Activated T-cell treated with anti-CD3 and anti-CD28 coated beads for 1 hour (primary cell): ENCODE measurements around the gene NOM1.

Experiments
- DNase-seq: peaks from one replicate; pipeline ENCODE4 v3.0.0-alpha.2; 2020; ENCODE audit warnings: low read depth

The NOM1 gene

DNA sequence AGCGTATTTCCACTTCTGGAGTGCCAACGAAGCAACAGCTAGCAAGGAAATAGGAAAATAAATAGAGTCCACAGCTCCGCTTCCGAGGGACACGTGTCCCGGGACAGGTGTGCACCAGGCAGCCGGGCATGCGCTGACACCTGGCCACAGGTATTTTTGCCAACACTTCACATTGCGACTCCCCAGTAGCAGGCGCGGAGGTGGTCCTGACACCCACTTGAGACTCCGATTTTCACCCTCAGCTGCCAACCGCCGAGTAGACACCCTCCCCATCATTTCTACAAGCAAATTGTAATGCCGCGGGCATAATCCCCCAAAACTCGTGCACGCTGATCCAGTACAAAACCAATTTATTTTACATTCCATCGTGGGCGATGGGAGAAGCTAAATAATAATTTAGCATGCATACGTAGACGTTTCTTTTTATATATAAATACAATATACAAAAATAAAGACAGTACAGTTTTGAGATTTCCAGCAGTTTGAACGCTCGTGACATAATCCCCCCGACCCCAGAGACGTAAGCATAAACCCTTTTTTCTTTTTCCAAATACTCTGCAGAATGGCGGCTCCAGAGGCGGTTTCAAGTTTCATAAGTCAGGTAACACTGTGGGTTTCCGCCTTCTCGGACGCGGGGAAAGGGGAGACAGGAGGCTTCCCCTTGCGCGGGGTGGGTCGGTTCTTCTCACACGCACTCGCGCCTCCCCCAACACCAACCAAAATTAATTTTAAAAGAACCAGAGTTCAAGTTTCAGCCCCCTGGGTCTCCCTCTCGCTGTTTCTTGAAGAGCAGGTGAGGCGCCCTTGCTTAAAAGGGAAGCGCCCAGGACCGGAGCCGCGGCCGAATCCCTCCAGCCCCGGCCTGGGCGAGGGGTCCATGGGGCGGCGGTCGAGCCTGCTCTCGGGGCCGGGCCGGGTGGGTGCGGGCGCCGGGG is 55.3 kb downstream of the NOM1 start:
- DNase-seq: no peak

DNA sequence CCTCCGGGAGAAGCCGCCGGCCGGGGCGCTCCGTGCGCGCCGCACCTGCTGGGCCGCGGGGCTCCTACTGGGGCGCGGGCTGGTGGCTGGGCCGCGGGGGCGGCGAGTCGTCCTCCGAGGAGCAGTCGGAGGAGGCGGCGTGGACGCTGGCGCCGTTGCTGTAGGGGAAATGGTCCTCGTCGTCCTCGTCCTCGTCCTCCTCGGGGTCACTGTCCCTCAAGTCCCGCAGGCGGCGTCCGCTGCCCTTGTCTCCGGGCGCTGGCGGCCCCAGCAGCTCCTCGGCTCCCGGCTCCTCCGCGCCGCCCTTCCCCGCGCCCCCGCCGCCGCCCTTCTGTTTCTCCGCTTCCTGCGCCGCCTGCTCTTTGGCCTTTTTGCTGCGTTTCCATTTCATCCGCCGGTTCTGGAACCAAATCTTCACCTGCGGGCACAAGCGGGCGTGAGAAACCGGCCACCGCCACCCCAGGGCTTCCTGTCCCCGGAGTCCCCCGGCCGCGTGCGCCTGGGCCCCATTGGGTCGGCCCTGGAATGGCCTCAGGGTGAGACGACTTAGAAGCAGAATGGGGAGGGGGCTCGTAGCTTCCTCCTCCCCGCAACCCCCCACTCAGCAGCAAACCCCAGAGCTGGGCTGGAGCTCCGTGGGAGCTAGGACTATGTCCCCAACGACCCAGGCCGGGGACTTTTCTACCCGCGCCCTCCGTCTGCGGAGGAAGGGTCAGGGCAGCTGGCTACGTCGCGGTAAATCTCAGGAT is 56.1 kb downstream of the NOM1 start:
- DNase-seq: no peak

DNA sequence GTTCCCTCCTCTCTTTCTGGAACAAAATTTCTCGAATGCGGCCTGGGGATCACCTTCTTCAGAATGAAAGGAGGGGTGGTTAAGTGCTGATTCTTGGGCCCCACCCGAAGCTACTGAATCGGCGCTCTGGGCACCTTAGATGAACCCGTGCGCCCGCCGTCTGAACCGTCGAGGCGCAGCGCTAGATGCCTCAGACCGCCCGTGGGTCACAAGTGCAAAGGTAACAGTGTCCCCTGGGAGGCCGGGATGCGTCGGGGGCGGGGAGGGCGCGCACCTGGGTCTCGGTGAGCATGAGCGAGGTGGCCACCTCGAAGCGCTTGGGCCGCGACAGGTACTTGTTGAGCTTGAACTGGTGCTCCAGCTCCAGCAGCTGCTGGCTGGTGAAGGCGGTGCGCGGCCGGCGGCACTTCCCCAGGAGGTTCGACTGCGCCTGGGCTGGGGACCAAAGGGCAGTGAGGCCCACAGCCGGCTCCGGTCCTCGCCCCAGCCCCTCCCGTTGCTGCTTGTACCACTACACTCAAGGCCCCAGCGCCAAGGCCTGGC is 56.8 kb downstream of the NOM1 start:
- DNase-seq: no peak

DNA sequence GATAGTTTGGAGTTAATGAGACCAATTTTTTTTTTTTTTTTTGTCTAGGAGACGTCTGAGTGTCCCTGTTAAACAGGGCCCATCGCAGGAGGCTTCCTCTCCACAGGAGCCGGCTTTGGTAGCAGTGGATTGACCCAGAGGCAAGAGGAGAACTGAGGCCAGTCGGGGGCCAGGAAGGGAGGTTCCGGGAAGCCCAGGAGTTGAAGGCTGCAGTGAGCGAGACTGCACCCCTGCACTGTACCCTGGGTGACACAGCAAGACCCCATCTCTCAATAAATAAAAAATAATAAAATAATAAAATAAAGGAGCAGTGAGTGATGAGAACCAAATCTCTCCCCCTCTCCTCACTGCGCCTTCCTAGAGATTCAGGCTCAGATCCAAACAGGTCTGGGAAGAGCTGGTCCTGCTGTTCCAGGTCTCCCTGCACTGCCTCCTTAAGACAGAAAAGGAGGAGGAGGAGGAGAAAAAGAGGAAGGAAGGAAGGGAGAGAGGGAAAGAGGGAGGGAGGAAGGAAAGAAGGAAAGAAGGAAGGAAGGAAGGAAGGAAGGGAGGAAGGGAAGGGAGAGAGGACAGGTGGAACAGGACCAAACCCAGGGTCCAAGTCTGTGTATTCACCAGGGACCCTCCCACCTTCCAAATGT is 57.4 kb downstream of the NOM1 start:
- no peak for DNase-seq

DNA sequence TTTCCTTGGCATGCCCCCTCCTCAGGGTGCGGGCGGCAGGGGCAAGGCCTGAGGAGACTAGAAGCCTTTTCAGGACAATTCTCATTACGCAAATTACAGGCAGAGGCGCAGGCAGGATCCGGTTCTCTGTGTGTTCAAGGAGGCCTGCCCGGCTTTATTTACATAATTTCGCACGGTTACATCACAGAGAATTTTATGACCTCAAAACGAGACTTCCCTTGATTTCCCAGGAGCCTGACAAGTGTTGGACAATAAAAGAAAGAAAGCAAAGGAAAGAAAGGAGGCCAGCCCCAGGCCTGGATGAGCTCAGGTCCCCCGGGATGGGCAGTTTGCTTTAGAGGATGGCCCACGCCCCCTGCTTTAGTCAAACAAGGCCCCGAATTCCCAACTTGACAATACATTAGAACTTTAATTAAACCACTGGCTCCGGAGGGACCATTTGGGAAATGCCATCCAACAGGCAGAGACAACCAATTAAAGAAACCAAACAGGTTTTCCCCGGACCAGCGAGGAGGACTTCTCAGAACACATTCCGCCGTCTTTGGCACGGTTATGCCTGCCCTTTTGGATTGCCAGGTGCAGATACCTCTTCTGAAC is 58.1 kb downstream of the NOM1 start:
- no peak for DNase-seq

DNA sequence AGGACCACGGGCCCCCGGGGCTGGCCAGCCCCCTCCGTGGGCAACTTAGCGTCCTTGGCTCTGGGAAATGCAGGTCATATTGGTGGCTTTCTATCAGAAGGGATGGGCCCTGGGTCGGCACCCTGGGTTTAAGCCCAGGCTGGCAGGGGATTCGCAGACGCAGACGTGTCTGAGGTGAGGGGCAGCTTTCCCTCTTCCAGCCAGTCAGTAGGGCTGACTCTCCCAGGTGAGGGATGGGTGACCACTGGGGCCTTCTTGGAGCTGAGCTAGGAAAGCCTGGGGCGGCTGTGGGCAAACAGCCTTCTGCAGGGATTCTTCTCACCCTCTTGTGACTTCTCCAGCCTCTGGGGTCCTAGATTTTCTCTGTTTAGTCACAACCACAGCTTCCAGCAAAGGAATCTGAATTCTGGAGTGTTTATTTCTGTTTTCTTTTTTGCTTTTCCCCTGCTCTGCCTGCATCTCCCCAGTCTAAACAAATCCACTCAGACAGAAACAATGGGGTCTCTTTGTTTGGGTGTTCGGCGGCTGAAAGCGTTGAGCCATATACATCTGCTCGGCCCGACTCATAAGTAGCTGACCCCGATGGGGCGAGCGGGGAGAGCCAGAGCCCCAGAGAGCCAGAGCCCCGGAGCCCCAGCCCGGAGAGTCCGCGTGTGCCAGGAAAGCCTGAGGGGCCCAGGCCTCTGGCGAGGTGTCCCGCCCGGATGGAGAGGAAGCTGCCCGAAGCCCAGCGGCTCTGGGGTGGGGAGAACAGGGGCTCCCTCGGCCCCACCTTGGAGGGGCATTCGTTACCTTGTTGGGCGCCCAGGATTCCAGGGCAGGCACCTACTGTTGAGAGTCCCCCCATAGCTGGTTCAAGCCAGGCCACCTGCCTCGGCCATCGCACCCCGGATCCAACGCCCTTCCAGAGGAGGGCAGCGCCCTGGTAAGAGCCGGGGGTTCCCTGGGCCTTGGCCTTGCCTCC is 59.0 kb downstream of the NOM1 start:
- no peak for DNase-seq

DNA sequence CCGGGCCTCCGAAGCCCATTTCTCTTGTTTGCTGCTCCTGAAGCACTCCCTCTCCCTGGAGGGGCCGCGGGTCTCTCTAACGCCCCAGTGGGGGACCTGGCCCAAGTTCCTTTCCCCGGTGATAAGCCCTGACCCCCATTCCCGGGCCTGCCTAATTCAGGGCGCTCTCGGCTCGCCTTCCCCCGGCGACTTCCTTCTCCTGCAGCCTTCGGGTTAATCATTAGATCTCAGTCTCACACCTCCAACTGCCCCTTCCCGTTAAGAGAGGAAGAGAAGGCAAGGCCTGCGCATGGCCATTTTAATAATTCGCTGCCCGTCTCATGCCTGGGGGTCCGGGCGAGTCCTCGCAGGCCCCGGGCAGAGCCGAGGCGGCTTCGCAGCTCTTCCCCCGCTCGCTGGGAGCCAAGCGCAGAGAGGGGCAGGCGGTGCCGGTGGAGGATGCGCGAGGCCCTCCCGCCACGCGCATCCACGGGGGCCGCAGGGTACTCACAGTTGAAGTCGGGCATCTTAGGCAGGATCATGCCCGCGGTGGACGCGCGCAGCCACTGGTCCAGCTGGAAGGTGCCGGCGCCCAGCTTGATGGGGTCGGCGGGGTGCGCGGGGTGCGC is 59.8 kb downstream of the NOM1 start:
- DNase-seq: no peak

DNA sequence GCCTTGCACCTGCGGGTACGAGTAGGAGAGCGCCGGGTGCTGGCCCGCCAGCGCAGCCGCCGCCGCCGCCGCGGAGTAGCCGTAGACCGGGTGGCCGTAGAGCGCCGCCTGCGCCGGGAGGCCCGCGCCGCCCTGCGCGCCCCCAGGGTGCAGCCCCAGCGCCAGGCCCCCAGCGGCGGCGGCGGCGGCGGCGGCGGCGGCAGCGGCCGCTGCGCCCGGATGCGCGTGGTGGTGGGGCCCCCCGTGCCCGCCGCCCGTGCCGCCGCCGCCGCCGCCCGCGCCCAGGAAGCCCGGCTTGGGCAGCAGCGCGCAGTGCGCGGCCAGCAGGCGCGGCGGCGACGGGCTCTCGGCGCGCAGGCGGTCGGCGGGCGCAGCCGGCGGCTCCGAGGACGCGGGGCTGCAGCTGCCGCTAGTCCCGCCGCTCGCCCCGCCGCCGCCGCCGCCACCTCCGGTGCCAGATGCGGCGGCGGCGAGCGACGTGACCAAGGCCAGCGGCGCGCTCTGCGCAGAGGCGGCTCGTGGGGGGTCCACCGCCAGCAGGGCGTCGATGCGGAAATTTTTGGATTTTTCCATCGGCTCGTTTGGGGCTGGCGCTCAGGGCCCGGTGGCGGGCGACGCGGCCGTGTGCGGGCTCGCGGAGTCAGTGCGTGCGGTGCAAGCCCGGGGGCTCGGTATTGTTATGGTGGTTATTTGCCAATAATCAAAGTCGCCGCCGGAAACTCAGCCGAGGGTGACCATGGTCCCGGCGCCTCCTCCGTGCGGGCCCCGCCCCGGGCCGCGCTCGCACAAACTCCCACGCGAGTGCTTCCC is 60.5 kb downstream of the NOM1 start:
- DNase-seq: no peak

DNA sequence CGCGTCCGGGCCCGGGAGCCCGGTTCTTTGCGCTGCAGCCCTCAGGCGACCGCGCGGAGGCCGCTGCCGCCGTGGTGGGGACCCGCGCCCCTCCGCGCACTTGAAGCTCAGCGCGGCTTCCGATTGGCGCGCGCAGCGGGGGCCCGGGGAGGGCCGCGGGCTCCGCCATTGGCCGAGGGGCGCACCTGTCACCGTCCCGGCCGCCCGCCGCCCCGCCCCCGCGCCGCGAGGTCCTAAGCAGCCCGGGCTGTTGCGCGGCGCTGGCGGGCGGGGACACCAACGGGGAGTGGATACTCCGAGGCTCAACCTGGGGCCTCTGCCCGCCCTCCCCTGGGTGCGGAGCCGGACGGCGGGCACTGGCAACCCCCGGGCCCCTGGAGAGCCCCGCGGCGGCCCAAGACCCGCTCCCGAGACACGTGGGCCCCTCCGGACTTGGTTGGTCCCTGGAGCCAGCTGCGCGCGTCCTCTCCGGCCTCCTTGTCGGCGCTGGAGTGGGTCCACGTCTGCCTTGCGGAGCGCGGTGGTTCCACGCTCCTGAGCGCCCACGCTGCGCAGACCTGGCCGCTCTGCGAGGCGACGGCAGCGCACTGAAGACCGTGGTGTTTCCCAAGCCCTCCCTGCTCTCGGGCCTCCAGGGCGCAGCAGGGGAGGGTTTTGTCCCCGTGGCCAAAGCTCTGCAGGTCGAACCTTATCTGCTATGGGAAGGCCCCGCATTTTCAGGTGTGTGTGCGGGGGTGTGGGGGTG is 61.2 kb downstream of the NOM1 start, which contains the start of gene MNX1:
MNX1 (minus strand) TSS at position 76 of the 745 bp plus-strand sequence. CDS start 313 bp downstream, outside the sequence.
- DNase-seq: peak; percentile 19

DNA sequence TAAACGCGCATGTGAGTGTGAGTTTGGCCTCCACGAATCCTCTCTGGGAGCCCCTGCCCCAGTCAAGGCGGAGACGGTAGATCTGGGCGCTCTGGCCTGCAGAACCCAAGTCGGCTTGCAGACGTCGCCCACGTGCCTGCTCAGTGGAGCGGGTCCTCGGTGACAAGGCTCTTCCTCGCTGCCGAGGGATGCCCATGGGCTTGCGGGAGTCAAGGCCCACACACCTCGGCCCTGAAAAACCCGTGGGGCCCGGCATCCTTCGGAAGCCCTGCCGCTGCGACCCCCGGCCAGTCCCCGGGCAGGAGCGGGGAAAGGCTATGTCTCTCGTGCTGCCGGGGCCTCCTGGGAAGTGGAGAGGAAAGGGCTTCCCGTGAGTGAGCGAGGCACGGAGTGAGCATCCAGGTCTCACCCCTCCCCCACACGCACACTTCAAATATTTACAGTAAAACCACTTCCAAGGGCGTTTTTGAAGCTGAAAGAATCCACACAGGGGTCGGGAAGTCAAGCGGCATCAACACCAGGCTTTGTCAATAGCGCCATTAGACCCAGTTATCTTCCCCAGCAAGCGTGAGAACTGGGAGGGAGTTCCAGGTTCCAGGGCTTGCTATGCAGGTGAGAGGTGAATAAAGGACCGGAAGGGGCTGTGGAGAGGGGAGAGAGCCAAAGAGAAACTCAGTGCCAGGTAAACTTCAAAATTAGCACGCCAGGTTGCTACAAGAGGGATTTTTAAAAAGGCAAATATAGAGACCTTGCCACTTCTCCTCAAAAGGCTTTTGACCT is 62.0 kb downstream of the NOM1 start:
- DNase-seq: no peak

DNA sequence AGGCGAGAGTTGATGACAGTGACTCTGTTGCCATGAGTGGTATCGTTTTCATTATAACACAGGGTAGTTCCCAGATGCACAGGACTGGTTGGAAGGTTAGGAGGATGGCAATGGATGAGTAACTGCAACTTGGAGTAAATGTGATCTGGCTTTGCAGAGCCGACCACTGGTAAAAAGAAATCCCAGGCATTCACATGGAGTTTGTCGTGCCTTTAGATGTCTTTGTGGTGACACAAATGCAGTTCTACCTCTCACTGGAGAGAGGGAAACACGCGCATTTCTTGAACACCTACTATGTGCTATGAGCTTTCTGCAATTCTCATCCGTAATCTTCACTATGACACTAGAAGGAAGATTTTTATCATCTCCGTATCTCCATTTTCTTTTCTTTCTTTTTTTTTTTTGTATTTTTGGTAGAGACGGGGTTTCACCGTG is 62.6 kb downstream of the NOM1 start:
- DNase-seq: no peak

DNA sequence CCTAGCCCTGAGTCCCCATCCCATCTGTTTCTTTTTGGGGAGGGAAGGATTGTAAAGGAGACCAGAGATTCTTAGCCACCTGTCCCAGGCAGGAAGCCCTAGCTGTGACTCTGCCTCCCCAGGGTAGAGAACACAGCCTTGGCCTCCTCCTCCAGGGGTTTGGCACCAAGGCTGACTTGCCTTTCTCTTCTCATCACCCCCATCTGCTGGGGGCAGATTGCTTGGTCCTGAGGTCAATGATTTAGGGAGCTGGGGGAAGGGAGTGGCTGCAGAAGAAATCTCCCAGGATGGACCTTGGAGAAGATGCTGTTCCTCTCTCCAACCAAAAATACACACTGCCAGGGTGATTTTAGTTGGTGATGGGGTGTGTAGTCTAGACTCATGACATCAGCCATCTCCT is 63.6 kb downstream of the NOM1 start:
- DNase-seq: no peak

DNA sequence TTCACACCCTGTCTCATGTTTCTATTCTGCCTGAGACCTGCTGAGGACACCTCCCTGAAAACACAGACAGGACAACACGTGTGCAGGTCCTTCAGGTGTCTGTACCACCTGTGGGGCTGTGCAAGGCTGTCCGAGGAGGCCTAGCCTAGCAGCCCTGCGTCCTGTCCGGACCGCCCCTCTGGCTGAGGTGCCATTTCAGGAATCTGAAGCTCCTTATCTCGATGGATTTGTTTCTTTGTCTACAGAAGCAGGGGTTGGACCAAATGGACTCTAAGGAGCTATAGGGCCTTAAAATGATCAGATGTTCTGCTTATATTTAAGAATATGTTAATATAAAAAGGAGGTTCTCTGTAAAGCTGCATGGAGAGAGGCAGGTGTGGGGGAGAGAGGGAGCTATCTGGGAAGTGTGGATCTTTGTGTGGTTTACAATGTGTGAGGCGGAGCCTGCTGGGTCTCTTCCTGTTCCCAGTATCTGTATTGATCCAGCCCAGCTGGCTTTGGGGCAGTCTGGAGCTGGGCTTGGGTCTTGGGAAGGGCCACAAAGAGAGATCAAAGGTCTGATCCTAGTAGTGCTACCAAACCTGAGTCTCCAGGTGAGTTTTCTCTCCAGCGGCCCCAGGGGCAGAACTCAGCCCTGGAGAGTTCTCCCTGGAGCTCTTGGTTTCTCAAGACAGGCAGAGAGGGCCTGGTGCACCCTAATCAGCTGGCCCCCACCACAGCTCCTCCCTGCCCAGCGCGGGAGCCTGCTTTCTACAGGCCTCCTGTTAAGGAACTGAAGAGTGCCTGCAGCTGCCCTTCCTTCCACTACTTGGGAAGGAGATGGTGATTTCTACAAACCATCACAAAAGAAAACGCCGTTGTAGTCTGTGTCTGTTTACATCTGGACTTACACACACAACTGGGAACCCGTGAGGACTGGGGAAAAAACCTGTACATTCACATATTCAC is 64.4 kb downstream of the NOM1 start:
- DNase-seq: no peak

DNA sequence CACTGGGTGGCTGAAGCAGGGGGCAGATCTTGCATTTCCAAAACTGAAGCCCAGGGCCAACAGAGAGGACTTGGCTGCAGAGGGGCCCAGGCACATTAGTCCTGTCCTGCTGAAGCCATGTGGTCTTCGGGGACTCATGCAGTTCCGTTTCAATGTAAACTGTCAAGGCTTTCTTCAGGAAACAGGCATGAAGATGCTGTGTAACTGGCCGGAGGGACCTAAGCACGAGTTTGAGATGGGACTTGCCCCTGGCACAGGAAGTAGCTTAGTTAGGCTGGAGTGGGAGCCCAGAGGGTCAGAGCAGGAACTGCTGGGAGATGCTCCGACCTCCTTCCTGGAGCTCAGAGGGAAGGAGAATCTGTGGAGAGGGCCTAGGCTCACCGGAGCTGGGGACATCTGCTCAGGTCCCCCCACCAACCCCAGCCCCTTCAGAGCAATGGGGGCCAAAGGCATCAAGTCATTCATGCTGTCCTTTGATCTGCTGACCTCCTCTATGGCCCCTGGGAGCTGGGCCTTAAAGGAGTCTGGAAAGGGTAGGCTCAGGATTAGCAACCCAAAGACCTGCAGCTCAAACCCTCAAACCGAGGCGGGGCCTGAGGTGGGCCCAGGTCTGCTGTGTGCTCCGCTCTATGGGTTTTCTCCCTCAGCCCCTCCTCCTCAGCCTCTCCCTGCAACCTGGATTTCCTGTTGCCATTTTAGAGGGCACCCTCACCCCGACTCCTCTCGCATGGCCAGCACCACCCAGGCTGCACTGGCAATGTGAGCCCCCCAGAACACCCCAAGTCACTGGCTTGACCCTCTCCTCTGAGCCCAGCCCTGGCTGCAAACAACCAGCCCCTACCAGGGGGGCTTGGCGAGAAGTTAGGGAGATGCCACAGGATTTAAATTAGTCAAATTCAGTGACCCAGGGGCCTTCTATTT is 65.4 kb downstream of the NOM1 start:
- DNase-seq: no peak

DNA sequence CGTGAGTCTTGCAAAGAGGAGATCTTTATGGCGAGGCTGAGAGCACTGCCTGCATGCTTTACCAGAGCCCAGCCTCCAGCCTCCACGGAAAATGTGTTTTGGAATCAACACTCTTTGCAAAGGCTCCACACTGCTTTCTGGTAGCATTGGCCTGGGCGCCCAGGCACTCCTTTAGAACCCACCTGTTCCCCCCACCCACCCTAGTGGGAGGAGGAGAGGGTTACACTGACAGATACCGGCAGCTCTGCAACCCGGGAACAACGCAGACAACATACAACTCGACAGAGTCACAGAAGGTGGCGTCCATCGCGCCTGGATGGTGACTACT is 66.5 kb downstream of the NOM1 start:
- no peak for DNase-seq
